ENCODE data around the gene ZBTB6. TPM values are rescaled to one million over a fixed set of nuclear protein-coding genes. Genes with fewer than 3 reads are reported as not detected.

ZBTB6 gene
- polyA plus RNA-seq, 1 donor (not counting 4 experiments of a cell fraction or from before 2014, with no cell fraction given): 7.3 TPM

DNA sequence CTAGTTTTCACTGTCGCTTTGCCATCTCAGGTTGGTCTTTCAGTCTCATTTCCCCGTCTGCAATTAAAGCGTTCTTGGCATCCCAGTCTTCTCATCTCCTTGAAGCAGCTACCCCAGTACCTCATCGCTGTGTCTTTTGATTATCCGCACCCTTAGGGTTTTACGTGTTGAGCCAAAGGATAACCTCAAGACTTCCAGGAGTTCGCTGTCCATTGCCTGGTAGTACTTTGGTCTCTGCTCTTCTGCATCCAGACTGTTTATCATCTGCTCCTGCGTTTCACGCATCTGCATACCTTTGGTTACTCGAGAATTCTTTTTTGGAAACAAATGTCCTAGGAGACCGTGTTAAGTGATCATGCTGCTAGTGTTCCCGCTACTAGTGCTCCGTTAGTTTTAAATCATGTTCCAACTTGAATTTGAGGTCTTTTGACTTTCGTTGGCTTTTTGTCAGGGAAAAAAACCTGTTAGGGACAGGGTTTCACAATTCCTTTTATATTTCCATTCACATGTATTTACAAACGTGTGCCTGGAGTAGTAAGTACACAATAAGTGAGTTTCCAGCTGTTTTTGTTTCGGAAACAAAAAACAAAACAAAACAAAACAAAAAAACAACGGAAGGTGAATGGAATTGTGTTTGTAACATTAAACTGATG is 28.6 kb upstream of the ZBTB6 start:
- Histone ChIP-seq H3K4me1 (ENCODE audit: control insufficient read depth, extremely low read depth, insufficient read depth, low read length) (peaks cover 28% of the 10 kb centered on the region), H3K9ac (ENCODE audit: control insufficient read depth, extremely low read depth, insufficient read depth, low read length) (peak overlapping the region; percentile 90), H3K4me2 (ENCODE audit: control insufficient read depth, extremely low read depth, insufficient read depth, low read depth, low read length) (peak overlapping the region; percentile 81), H2AFZ (ENCODE audit: control insufficient read depth, low read length) (no peak overlapping the region), H3K27ac (ENCODE audit: control insufficient read depth, insufficient read depth, low read length) (peak overlapping the region; percentile 69), H3K9me1 (ENCODE audit: control insufficient read depth, extremely low read depth, insufficient read depth, low read length) (no peaks in the 10 kb centered on the region), H3K27me3 (ENCODE audit: control insufficient read depth, extremely low read depth, insufficient read depth, low read length) (no peaks in the 10 kb centered on the region), H3K9me3 (ENCODE audit: control insufficient read depth, low read depth, low read length) (no peaks in the 10 kb centered on the region), H4K20me1 (ENCODE audit: control insufficient read depth, extremely low read depth, insufficient read depth, low read length) (no peaks in the 10 kb centered on the region), H3K4me3 (ENCODE audit: control insufficient read depth in 2 of 3, extremely low read depth in 1 of 3, insufficient read depth in 2 of 3, low read depth in 1 of 3, low read length in 3 of 3) (peak overlapping the region; percentile 59 to 81 (median 76)), H3K36me3 (ENCODE audit: control insufficient read depth in 2 of 2, extremely low read depth in 1 of 2, insufficient read depth in 2 of 2, low read length in 2 of 2) (no peaks in the 10 kb centered on the region), H3K79me2 (ENCODE audit: control insufficient read depth, insufficient read depth, low read length) (peaks cover 53% of the 10 kb centered on the region)
- FAIRE-seq (peak; percentile 29), DNase-seq (ENCODE audit: low read depth, low spot score) (peak; percentile 21)
- dilution Hi-C loops (cut with MboI; ENCODE audit: extremely low pct_ligation_motif_present, low sequenced_read_pairs): no loop called here
- TF ChIP-seq, protein P1, sequence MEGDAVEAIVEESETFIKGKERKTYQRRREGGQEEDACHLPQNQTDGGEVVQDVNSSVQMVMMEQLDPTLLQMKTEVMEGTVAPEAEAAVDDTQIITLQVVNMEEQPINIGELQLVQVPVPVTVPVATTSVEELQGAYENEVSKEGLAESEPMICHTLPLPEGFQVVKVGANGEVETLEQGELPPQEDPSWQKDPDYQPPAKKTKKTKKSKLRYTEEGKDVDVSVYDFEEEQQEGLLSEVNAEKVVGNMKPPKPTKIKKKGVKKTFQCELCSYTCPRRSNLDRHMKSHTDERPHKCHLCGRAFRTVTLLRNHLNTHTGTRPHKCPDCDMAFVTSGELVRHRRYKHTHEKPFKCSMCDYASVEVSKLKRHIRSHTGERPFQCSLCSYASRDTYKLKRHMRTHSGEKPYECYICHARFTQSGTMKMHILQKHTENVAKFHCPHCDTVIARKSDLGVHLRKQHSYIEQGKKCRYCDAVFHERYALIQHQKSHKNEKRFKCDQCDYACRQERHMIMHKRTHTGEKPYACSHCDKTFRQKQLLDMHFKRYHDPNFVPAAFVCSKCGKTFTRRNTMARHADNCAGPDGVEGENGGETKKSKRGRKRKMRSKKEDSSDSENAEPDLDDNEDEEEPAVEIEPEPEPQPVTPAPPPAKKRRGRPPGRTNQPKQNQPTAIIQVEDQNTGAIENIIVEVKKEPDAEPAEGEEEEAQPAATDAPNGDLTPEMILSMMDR (optimal IDR thresholded peaks at IDR 0.05 in 1 of 3, IDR thresholded peaks at IDR 0.05 in 1 of 3, conservative IDR thresholded peaks at IDR 0.05 in 1 of 3; ENCODE audit: extremely low read depth in 1 of 3, insufficient read depth in 2 of 3, low read length in 3 of 3): no peak
- no peak for TF ChIP-seq EZH2 (IDR thresholded peaks at IDR 0.05; ENCODE audit: low read length)

DNA sequence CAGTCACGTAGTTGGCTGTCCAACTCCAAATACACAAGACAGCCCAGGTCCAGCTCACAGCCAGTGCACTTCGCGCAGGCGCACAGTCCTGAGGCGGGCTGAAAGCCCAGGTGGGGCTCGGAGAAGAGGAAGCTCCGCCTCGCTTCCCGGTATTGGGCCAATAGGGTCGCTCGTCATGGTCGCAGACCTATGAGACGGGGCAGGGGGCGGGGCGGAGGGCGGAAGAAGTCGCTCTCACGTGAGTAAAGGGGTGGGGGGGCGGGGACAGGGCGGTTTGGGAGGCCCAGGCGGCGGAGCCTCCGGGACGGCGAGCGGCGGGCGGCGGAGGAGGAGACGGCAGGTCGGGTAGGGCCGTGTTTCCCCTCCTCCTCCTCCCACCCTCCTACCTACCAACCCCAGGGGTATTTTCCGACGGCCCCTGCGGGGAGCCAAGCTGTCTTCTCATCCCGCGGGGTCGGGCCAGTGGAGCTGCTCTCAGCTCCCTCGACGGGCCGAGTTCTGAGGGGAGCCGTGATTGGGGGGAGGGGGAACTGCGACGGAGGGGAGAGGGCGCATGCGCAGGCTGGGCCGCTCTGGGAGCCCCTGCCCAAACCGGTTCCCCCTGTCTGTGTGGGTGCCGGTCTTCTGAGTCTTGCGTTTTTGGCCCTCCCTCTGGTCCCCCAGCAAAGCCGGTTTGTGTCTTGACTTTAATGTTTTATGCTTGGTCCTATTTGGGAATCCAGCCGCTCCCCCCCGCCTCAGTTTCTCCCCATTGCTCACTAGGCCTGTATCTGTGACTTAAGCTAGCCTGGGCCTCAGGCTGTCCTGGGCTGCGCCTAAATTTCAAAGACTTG is 27.8 kb upstream of the ZBTB6 start, which contains the start of gene RABGAP1:
Gene RABGAP1, plus strand, starts transcription at position 272 of the 833 bp plus-strand sequence. CDS start 16,040 bp downstream, outside the sequence.
- Histone ChIP-seq H3K27me3 (ENCODE audit: control insufficient read depth, extremely low read depth, insufficient read depth, low read length) (no peaks in the 10 kb centered on the region), H3K9me3 (ENCODE audit: control insufficient read depth, low read depth, low read length) (no peaks in the 10 kb centered on the region), H3K79me2 (ENCODE audit: control insufficient read depth, insufficient read depth, low read length) (peaks cover 49% of the 10 kb centered on the region), H3K36me3 (ENCODE audit: control insufficient read depth in 2 of 2, extremely low read depth in 1 of 2, insufficient read depth in 2 of 2, low read length in 2 of 2) (peaks cover 0 to 2% of the 10 kb centered on the region in 2 experiments), H3K27ac (ENCODE audit: control insufficient read depth, insufficient read depth, low read length) (peak within 1 kb of the TSS; percentile 69), H4K20me1 (ENCODE audit: control insufficient read depth, extremely low read depth, insufficient read depth, low read length) (no peaks in the 10 kb centered on the region), H3K9ac (ENCODE audit: control insufficient read depth, extremely low read depth, insufficient read depth, low read length) (peak within 1 kb of the TSS; percentile 90), H3K4me2 (ENCODE audit: control insufficient read depth, extremely low read depth, insufficient read depth, low read depth, low read length) (peak within 1 kb of the TSS; percentile 96), H3K4me3 (ENCODE audit: control insufficient read depth in 2 of 3, extremely low read depth in 1 of 3, insufficient read depth in 2 of 3, low read depth in 1 of 3, low read length in 3 of 3) (peak within 1 kb of the TSS; percentile 59 to 81 (median 76)), H2AFZ (ENCODE audit: control insufficient read depth, low read length) (peak within 1 kb of the TSS; percentile 95), H3K9me1 (ENCODE audit: control insufficient read depth, extremely low read depth, insufficient read depth, low read length) (no peaks in the 10 kb centered on the region), H3K4me1 (ENCODE audit: control insufficient read depth, extremely low read depth, insufficient read depth, low read length) (peaks cover 28% of the 10 kb centered on the region)
- dilution Hi-C loops (cut with MboI; ENCODE audit: extremely low pct_ligation_motif_present, low sequenced_read_pairs): no loop called here
- FAIRE-seq: peak; percentile 67
- TF ChIP-seq, protein P1 (optimal IDR thresholded peaks at IDR 0.05 in 1 of 3, IDR thresholded peaks at IDR 0.05 in 1 of 3, conservative IDR thresholded peaks at IDR 0.05 in 1 of 3; ENCODE audit: extremely low read depth in 1 of 3, insufficient read depth in 2 of 3, low read length in 3 of 3): no peak
- TF ChIP-seq EZH2 (IDR thresholded peaks at IDR 0.05; ENCODE audit: low read length): no peak
- DNase-seq (ENCODE audit: low read depth, low spot score): peak; percentile 90

Data from keratinocyte (primary cell).